Measurements from ENCODE around the gene CCDC74B.
"Not testable (repeated sequence)": the region's sequence is repeated elsewhere in the genome, so short reads cannot be mapped to it uniquely, and the experiment has no call there.

GRCh38 chr2:130120924-130121323, 24.0 kb downstream of the CCDC74B start:
- not testable (repeated sequence) for TF ChIP-seq POLR2A (IDR thresholded peaks at IDR 0.05; ENCODE audit: low read length); GATA1 (IDR thresholded peaks at IDR 0.05; ENCODE audit: low read depth, low read length)

Data from erythroblast (primary cell).